Adrenal gland (tissue), 5 donors: Measurements from ENCODE around the gene TDRD9.

Source experiments
- POLR2A ChIP-seq, 2 donors: fragments of 450-650 bp; IDR thresholded peaks; one replicate each; pipeline ENCODE4 v1.6.1; 2017; ENCODE audit warnings: antibody characterized with exemption in 2 of 2, mild to moderate bottlenecking in 2 of 2, moderate library complexity in 1 of 2
- TF ChIP-seq, protein P1 (sequence below), 6 experiments: fragments of 450-650 bp in 4 of 6; fragments of 200-600 bp in 2 of 6; sonication (generic) in 1 of 6; IDR thresholded peaks; 1 replicate in 5 of 6; 2 replicates in 1 of 6; pipeline versions ENCODE4 v1.5.1 to v1.8.0; 2016 to 2021; ENCODE audit warnings: antibody characterized with exemption in 6 of 6, mild to moderate bottlenecking in 2 of 6, moderate library complexity in 1 of 6
- donor health status: DM: no; HTN: no; CAD: no.

DNA sequence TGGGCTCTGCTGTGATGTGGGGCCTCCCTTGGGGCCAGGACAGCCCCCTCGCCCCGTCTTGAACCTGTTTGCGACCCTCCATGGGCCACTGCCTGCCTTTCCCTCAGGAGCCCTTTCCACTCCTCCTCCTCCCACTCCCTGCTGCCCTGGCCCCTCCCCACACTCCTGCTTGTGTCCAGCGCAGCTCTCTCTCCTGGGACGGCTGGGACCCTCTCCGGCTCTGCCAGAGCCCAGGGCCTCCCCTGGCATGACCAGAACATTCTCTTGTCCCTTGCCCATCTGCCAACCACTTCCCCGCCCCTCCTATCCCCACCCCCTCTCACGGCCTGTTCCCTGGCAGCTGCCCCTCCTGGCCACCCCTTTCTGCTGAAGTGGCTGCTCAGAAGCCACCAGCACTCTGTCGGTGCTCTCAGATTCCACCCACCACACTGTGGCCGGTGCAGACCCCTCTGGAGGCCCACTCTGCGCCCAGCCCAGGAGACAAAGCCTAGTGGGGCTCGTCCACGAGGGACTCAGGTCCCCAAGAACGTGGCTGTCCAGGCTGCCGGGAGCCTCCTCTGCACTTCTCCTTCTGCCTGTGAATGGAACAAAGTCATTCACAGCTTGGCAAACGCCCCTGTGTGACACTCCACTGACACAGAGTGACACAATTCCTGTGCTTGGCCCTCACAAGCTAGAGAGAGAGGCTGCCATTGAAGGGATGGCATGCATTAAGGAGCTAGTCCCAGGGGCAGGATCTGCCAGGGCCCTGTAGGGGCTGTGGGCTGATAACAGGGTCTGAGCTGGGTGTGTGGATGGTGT is 158.6 kb downstream of the TDRD9 start:
- TF ChIP-seq, protein P1, sequence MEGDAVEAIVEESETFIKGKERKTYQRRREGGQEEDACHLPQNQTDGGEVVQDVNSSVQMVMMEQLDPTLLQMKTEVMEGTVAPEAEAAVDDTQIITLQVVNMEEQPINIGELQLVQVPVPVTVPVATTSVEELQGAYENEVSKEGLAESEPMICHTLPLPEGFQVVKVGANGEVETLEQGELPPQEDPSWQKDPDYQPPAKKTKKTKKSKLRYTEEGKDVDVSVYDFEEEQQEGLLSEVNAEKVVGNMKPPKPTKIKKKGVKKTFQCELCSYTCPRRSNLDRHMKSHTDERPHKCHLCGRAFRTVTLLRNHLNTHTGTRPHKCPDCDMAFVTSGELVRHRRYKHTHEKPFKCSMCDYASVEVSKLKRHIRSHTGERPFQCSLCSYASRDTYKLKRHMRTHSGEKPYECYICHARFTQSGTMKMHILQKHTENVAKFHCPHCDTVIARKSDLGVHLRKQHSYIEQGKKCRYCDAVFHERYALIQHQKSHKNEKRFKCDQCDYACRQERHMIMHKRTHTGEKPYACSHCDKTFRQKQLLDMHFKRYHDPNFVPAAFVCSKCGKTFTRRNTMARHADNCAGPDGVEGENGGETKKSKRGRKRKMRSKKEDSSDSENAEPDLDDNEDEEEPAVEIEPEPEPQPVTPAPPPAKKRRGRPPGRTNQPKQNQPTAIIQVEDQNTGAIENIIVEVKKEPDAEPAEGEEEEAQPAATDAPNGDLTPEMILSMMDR (IDR thresholded peaks at IDR 0.05) = no peak
- no peak for TF ChIP-seq POLR2A (IDR thresholded peaks at IDR 0.05)
